Activated CD4-positive, CD25-positive, alpha-beta regulatory T cell treated with anti-CD3 and anti-CD28 coated beads, Interleukin-2, amount 50 U/mL, for 72 hours (primary cell): ENCODE results near the gene FAM222A.

ENCODE experiments used
- DNase-seq: peaks from one replicate; pipeline ENCODE4 v3.0.0; 2021

The FAM222A gene

DNA sequence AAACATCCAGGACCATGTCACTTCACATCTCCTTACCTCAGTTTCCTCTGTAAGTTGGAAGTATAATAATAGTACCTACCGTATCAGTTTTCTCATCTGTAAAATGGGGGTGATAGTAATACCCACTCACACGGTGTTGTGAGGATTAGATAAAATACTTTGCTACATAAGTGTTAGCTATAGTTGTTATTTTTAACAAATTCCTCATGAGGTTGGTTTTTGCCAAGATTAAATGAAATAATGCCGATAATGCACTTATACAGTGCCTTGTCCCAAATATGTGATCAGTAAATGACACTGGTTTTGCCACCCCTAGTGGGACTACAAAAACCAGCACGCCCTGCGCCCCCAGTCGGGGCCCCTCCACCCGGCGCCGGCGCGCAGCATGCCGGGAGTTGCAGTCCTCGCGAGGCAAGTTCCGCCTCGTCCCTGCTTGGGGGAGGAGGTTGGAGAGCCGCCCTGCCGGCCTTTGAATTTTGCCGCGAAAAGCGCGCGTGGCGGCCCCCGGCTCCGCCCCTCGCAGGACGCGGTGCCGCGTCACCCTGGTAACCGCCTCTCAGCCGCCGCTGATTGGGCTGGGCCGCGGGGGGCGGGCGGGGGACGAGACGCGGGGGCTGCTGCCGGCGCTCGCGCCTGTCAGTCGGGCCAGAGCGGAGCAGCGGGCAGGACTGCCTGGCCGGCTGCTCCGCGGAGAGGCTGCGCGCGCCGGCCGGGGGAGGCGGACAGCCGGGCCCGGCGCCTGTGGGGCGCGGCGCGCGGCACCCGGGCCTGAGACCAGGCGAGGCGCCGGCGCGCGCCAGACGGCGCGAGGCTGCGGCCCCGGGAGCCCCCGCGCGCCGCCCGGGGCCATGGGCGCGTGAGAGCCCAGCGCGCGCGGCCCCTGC, at the start of gene FAM222A:
Gene FAM222A, plus strand, starts transcription at position 639 of the 884 bp plus-strand sequence. CDS start 30,322 bp downstream, outside the sequence.
- DNase-seq = peak; percentile 86

DNA sequence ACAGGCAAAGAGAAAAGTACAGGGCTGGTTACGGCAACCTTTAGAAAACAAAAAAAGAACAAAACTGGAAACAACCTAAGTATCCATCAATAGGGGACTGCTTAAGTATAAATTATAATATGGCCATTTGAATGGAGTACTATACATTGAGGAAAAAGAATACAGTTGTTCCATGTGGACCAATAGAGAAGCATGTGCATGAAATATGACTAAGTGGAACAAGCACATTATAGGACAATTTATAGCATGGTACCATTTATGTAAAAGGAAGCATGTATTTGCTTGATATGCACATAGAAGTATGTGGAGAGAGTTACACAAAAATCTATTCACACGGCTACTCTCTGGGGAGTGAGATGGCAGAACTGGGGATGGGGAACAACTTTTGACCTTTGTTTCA, 49.2 kb upstream of the FAM222A start:
- DNase-seq = no peak

DNA sequence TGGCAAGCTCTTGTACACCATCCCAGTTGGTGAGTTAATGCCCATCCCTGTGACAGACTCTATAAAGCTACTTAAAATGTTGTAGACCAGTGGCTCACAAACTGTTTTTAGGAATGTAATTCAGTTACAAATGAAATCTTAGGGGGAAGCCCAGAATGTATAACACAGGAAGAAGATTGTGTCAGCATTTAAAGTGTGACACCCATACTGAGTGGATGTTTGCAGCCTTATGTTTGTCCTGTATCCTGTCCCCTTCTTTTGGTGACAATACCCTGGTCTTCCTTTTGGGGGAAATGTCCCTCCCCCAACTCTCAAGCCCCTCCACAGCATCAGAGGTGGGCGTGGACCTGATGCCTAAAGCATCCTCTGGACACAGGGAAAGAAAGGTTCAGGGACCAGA, 47.6 kb upstream of the FAM222A start:
- DNase-seq = no peak

DNA sequence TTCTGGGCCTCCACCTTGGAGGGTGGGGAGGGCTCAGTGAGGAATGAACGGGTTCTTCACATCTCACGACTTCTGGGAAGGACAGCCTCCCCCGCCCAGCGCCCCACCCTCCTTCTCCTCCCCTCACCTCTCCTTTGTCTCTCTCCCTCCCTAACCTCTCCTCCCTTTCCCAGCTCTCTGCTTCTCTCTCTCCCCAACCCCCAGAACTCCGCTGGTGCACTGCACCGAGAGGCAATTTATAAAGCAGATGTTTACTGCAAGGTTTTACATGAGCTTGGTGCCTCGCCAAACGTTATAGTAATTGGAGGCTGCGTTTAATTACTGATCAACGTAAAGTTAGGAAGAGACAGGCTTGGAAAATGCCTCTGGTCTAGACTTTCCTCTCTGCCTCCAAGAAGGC, 42.9 kb upstream of the FAM222A start:
- no peak for DNase-seq

DNA sequence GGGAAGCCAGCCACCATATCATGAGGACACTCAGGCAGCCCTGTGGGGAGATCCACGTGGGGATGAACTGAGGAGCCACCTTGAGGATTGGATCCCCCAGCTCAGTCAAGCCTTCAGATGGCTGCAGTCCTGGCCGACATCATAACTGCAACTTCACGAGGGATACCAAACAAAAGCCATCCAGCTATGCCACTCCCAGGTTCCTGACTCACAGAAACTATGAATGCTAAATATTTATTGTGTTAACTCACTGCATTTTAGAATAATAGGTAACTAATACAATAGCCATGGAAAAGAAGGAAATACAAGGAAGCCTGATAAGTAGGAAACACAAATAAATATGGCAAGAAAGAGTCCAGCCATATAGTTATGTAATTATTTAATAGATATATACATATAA, 42.1 kb upstream of the FAM222A start:
- no peak for DNase-seq

GRCh38 chr12:109673379-109673778, 40.2 kb upstream of the FAM222A start:
- DNase-seq = no peak

DNA sequence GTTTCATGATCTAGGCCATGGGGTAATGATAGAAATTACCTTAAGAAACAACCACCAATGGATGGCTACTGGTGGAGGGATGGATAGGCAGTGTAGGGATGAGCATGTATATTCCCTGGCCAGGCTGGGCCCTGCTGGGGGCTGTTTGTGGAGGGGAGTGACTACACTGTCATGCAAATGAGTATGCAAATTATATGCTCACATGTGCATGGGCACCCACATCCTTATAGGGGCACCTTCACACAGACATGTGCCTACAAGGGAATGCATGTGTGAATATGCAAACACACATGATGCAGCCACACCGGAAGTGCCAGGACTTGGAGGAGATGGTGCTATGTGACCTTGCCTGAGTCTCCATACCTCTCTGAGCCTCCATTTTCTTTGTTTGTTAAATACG, 39.7 kb upstream of the FAM222A start:
- DNase-seq = no peak

GRCh38 chr12:109675411-109675810, 38.2 kb upstream of the FAM222A start:
- no peak for DNase-seq

DNA sequence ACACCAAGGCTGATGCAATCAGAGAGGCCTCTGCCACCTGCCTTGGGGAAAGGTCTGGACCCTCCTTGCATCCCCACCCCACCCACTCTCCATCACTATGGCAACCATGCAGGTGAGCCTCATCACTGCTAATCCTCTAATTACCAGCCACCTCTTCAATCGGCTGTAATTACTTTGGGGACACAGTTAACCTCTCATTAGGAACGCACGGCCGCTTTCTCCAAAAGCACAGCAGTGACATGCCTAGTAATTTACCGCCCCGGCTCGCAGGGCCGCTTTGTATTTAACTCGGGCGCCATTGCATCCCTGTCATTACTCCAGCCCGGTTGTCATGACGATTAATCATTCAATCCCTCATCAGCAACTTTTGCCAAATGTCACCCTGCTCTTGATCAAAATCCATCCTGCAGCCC, 36.3 kb upstream of the FAM222A start:
- DNase-seq = no peak

DNA sequence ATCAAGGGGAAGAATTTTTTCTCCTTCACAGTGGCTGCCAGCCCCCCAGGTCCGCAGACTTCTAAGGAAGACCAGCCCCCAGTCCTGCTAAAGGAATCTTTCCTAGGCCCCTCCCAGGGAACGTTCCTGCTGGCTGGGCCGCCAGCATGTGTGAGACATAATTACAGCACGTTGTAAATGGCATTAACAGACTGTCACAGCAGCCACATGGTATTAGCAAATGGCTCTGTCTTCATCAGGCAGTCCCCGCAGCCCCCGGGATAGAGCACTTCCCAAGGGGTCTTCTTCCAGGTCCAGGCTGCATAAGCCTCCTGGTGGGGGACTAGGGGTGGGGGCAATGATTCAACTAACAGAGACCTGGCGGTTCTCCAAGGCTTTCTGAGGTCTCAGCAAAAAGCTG, 34.9 kb upstream of the FAM222A start:
- no peak for DNase-seq

DNA sequence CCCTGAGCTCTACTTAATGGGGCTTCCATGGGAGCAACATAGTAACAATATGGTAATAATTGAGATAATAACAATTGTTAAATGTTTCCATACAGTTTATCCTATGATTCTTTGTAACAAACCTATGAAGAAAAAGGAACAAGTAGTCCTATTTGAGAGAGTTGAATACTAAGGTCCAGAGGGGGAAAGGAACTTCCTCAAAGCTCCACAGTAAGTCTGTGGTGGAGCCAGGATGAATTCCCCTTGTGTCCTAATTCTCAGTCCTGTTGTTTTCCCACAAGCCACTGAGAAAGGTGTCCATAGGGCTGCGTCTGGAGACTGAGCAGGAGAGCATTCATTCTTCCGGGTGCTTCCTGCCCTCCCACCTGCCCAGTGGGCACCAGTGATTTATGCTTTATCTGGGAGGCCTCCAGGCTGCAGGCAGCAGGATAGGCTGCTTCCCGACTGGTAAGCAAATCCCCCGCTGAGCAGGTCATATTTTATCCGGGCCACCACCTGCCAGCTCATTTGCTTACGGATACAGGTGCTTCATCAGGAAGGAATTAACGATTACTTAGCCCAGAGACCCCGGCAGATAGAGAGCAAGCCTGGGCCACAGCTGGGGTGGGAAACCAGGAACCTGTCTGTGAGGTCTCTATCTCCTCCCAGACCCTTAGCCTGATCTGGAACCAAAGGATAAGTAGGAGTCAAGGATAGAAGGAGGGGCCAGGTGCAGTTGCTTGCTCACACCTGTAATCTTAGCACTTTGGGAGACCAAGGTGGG, 33.9 kb upstream of the FAM222A start:
- DNase-seq = no peak

GRCh38 chr12:109680264-109681005, 33.2 kb upstream of the FAM222A start:
- DNase-seq = no peak

- DNase-seq = no peak
These were observed 31.5 kb upstream of the FAM222A start for GRCh38 chr12:109681986-109682707.

DNA sequence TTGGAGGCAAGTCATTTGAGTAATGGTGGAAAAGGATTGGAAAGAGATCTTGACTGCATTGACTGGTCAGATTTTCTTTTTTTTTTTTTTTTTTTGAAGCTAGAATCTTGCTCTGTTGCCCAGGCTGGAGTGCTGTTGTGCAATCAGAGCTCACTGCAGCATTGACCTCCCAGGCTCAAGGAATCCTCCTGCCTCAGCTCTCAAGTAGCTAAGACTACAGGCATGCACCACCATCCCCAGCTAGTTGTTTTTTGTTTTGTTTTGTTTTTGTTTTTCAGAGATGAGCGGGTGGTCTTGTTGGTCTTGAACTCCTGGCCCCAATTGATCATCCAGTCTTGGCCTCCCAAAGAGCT, 30.9 kb upstream of the FAM222A start:
- no peak for DNase-seq

GRCh38 chr12:109683316-109683715, 30.3 kb upstream of the FAM222A start:
- no peak for DNase-seq

DNA sequence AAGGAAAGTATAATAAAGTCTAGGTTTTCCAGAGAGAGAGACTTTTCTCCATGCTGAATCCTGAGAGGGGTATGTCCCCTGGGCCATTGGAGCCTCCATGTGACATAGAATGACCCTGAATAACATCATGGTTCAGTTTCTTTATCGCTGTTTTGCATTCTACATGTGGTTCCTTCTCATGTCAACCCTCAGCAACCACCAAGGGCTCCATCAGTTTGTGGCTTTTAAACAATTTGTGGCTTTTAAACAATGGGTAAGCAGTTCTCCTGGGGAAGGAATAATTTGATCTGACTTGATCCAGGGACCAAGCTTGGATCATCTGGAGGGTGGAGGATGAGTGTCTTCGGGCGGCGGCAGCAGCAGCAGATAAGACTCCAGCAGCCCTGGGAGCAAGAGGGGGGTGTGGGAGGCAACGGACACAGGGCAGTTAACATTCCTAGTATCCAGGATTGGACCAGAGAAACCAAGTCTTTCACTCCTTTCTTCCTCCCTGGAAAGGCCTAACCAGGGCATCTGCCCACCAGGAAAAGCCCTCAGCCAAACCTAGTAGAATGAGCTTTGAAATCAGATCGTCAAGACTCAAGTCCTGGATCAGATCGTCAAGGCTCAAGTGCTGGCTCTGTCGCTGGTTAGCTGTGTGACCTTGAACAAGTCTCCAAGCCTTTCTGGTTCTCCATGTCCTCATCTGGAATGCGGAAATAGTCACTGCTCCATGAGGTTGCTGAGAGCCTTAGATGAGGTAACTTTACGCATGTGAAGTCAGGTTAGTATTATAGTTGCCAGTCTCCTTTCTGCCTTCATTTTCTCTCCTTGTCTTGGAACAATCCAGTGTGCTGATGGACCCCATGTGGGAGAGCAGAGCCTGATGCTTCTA, 27.8 kb upstream of the FAM222A start:
- DNase-seq = no peak

DNA sequence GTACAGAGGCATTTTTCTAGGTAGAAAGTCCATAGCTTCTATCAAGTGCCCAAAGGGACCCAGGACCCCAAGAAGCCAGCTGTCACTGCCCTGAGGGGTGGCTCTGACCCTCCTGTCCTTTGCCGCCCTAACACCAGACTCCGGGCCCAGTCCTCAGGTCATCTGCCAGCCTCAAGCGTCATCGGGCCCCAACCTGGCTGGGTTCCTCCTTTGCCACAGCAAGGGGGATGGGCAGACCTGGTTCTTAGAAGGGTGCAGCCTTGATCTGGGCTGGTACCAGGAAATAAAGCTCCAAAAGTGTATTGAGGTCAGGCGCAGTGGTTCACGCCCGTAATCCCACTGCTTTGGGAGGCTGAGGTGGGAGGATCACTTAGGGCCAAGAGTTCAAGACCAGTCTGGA, 27.1 kb upstream of the FAM222A start:
- no peak for DNase-seq

DNA sequence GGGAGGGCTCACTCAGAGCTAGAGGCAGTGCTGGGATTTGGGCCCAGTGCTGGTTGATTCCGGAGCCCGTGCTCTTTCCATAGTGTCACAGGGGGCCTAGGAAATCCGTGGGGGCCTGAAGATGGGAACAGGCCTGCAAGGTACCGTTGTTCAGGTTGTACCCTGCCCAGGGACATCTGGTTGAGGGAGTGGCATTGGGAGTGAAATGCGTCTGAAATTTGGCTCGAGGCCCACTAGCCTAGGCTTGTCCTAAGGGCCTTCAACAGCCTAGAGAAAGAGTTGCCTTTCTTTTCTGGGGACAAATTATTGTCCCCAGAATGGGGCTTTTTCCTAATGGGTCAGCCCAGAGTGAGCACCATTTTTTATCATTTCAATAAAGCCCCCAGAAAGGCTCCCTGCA, 26.4 kb upstream of the FAM222A start:
- no peak for DNase-seq

GRCh38 chr12:109689426-109689825, 24.2 kb upstream of the FAM222A start:
- no peak for DNase-seq

GRCh38 chr12:109693160-109693559, 20.5 kb upstream of the FAM222A start:
- no peak for DNase-seq

DNA sequence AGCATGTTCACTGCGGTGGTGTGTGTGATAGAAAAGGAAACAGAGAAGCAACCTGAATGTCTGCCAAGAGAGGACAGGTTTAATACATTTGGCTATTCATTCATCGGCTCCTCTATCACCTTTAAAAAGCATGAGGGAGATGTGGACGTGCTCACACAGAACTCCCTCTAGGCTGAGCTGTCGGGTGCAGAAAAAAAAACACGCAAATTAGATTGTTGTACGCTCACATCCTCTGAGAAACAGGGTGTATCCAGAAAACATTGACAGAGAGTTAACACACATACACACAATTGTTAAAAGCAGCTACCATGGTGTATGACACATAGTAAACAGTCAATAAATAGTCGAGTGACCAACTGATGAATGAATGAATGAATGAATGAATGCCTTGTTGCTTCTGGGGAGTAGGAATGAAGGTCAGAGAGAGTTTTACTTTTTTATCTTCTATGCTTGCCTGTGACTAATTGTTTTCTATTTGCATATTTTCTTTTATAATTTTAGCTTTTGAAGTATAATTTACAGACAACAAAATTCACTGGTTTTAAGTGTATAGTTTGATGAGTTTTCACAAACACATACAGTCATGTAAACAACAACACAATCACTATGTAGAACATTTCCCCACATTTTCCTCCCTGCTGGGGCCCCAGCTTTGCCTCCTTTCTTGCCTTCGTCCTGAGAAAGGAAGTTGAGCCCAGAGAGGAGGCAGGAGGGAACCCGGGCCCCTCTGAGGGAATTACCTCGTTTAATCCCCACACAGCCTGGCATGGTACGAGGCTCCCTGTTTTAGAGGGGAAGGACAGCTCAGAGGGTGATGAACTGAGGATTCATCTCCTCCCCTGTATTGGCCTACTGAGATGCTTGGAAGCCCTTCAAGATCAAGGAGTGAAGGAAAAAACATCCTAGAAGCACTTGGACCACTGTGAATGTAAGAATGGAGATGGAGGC, 19.7 kb upstream of the FAM222A start:
- no peak for DNase-seq
